ENCODE measurements around the gene ATXN7L1. TPM values are rescaled to one million over a fixed set of nuclear protein-coding genes. Genes with fewer than 3 reads are reported as not detected.

Gene ATXN7L1
- total and polyA plus RNA-seq, 4 donors = 4.2 to 22.5 (median 8.5) TPM

DNA sequence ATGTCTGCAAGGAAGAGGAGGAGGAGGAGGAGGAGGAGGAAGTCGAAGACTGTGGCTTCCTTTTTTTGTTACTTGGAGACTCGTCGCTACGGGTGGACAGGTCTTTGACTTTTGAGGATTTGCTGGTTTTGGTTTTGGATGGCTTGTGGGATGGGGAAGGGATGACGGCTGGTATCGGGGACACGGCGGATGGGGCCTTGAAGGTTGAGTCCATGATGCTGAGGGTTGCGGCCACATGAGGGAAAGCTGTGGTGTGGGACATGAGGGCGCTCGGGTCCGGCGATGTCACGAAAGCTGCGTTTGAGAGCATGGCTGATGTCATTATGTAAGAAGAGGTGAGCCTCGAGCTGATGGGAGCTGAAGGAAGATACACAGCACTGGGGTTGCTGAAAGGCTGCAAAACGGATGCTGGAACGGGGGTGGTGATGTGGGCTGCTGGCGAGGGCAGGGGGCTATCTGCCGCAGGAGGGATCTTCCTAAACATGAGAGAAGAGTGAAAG is 262.0 kb downstream of the ATXN7L1 start:
- H3K9me3 ChIP-seq (ENCODE audit: control insufficient read depth in 4 of 4, insufficient read depth in 3 of 4, low read length in 3 of 4) = no peaks in the 10 kb centered on the region
- no peaks in the 10 kb centered on the region for H3K27me3 ChIP-seq (ENCODE audit: control insufficient read depth in 3 of 3, insufficient read depth in 3 of 3, low read length in 2 of 3)
- 88 to 91% methylated on average over 20 of the region's 20 CpGs for WGBS, 2 donors
- no peak for DNase-seq
- no peak for ATAC-seq (ENCODE audit: insufficient read depth, low FRiP score)
- no peak for TF ChIP-seq CTCF (IDR thresholded peaks at IDR 0.05; ENCODE audit: control extremely low read depth, extremely low read depth)
- peaks cover 0 to 31% (median 18%) of the 10 kb centered on the region in 4 donors for H3K36me3 ChIP-seq (ENCODE audit: control insufficient read depth in 4 of 4, insufficient read depth in 4 of 4, low read length in 4 of 4)
- no peak overlapping the region for H3K27ac ChIP-seq (ENCODE audit: low read depth in 1 of 2, low read length in 1 of 2)
- H3K4me1 ChIP-seq (ENCODE audit: control insufficient read depth in 5 of 5, insufficient read depth in 5 of 5, low read length in 5 of 5) = no peaks in the 10 kb centered on the region
- H3K9ac ChIP-seq (ENCODE audit: insufficient read depth in 1 of 2, low read length in 2 of 2) = no peak overlapping the region
- no peak overlapping the region for H3K4me3 ChIP-seq

DNA sequence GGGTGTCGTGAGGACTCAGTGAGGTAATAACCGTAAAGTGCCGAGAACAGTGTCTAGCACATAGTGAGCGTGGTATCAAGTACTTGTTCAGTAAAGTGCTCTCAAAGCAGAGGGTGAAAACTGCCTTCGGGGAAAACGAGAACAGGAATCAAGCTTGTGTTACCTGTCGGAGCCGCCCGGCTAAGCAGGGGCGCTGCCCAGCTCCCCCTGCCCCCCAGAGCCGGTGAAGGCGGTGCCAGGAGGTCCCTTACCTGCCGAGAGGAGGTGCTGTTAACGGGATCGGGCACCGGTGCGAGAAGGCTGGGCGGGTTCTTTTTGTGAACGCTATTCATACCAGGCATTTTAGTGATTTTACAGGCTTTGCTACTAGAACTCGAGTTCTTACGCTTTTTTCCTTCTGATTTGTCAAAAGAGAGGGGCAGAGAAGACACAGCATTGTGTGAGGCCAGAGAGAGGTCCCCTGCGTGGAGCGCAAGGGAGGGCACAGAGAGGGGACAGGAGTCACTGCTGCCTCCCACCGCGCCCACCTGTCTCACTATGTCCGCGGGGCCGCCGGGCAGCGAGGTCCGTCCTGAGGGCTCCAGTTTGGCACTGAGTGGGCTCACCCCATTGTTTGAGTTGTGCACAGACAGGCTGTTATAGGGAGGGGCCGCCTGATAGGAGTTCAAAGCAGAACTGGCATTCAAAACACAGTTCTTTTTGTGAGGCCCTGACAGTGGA is 262.6 kb downstream of the ATXN7L1 start:
- WGBS, 2 donors = 90 to 93% methylated on average over 32 of the region's 32 CpGs
- no peak overlapping the region for H3K27ac ChIP-seq (ENCODE audit: low read depth in 1 of 2, low read length in 1 of 2)
- H3K36me3 ChIP-seq (ENCODE audit: control insufficient read depth in 4 of 4, insufficient read depth in 4 of 4, low read length in 4 of 4) = peaks cover 0 to 31% (median 17%) of the 10 kb centered on the region in 4 donors
- no peaks in the 10 kb centered on the region for H3K4me1 ChIP-seq (ENCODE audit: control insufficient read depth in 5 of 5, insufficient read depth in 5 of 5, low read length in 5 of 5)
- DNase-seq (no peak), ATAC-seq (ENCODE audit: insufficient read depth, low FRiP score) (no peak)
- no peaks in the 10 kb centered on the region for H3K9me3 ChIP-seq (ENCODE audit: control insufficient read depth in 4 of 4, insufficient read depth in 3 of 4, low read length in 3 of 4)
- TF ChIP-seq CTCF (IDR thresholded peaks at IDR 0.05; ENCODE audit: control extremely low read depth, extremely low read depth) = no peak
- H3K27me3 ChIP-seq (ENCODE audit: control insufficient read depth in 3 of 3, insufficient read depth in 3 of 3, low read length in 2 of 3) = no peaks in the 10 kb centered on the region
- no peak overlapping the region for H3K9ac ChIP-seq (ENCODE audit: insufficient read depth in 1 of 2, low read length in 2 of 2)
- H3K4me3 ChIP-seq = no peak overlapping the region

DNA sequence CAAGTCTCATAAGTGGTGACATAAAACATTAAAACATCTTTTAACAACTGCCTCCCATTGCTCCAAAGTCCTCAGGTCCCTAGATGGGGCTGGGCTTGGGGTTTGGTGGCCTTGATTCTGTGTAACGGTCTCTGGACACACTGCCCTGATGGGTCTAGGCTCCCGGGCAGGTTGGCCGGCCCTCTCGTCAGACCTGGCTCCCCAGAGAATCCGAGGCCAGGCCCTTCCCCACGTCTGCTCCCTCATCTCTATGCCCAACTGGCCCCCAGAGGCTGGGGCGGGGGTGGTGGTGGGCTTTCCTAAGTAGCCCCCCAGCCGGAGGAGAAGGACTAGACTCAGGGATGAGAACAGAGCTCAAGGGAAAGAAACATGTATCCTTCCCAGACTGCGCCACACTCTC is 263.6 kb downstream of the ATXN7L1 start:
- TF ChIP-seq CTCF (IDR thresholded peaks at IDR 0.05; ENCODE audit: control extremely low read depth, extremely low read depth) = no peak
- H3K4me1 ChIP-seq (ENCODE audit: control insufficient read depth in 5 of 5, insufficient read depth in 5 of 5, low read length in 5 of 5) = no peaks in the 10 kb centered on the region
- no peak for ATAC-seq (ENCODE audit: insufficient read depth, low FRiP score)
- H3K4me3 ChIP-seq = no peak overlapping the region
- H3K36me3 ChIP-seq (ENCODE audit: control insufficient read depth in 4 of 4, insufficient read depth in 4 of 4, low read length in 4 of 4) = peaks cover 0 to 30% (median 13%) of the 10 kb centered on the region in 4 donors
- no peaks in the 10 kb centered on the region for H3K27me3 ChIP-seq (ENCODE audit: control insufficient read depth in 3 of 3, insufficient read depth in 3 of 3, low read length in 2 of 3)
- DNase-seq = no peak
- WGBS, 2 donors = 95 to 97% methylated on average over 9 of the region's 9 CpGs
- no peak overlapping the region for H3K9ac ChIP-seq (ENCODE audit: insufficient read depth in 1 of 2, low read length in 2 of 2)
- no peaks in the 10 kb centered on the region for H3K9me3 ChIP-seq (ENCODE audit: control insufficient read depth in 4 of 4, insufficient read depth in 3 of 4, low read length in 3 of 4)
- no peak overlapping the region for H3K27ac ChIP-seq (ENCODE audit: low read depth in 1 of 2, low read length in 1 of 2)

All from lung (tissue), 12 donors.